ENCODE results near the gene RTF2.
A peak's percentile ranks its signal among the peaks of the same experiment; 100 is the strongest.

The RTF2 gene

GRCh38 chr20:56552911-56553629 is 84.6 kb downstream of the RTF2 start:
- TF ChIP-seq YY1 (IDR thresholded peaks at IDR 0.05; ENCODE audit: low read depth), result no peak
- no peak for TF ChIP-seq NFIC (IDR thresholded peaks at IDR 0.05)
- no peak for TF ChIP-seq ZBTB7A (IDR thresholded peaks at IDR 0.05; ENCODE audit: low read depth)
- no peak for TF ChIP-seq TEAD4 (IDR thresholded peaks at IDR 0.05)
- TF ChIP-seq CREB1 (IDR thresholded peaks at IDR 0.05; ENCODE audit: low read depth), result no peak
- TF ChIP-seq CEBPB (IDR thresholded peaks at IDR 0.05), result no peak
- no peak for TF ChIP-seq REST (IDR thresholded peaks at IDR 0.05; ENCODE audit: low read depth)
- no peak for TF ChIP-seq EGR1 (IDR thresholded peaks at IDR 0.05)
- no peak for TF ChIP-seq MAX (IDR thresholded peaks at IDR 0.05)
- no peak for TF ChIP-seq RAD21 (IDR thresholded peaks at IDR 0.05; ENCODE audit: low read depth)
- TF ChIP-seq TCF12 (IDR thresholded peaks at IDR 0.05; ENCODE audit: low read depth), result no peak
- TF ChIP-seq EP300 (IDR thresholded peaks at IDR 0.05; ENCODE audit: borderline replicate concordance), result no peak
- TF ChIP-seq TAF1 (IDR thresholded peaks at IDR 0.05; ENCODE audit: low read depth), result no peak
- no peak for TF ChIP-seq FOXM1 (IDR thresholded peaks at IDR 0.05; ENCODE audit: borderline replicate concordance, low read depth)
- TF ChIP-seq, protein P1, sequence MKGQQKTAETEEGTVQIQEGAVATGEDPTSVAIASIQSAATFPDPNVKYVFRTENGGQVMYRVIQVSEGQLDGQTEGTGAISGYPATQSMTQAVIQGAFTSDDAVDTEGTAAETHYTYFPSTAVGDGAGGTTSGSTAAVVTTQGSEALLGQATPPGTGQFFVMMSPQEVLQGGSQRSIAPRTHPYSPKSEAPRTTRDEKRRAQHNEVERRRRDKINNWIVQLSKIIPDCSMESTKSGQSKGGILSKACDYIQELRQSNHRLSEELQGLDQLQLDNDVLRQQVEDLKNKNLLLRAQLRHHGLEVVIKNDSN (IDR thresholded peaks at IDR 0.05), result no peak

- peak; percentile 52 for TF ChIP-seq NFIC (IDR thresholded peaks at IDR 0.05)
- TF ChIP-seq TCF12 (IDR thresholded peaks at IDR 0.05; ENCODE audit: low read depth), result 0 out of 2 replicates have a peak, but pooled peaks have one; percentile 25
- TF ChIP-seq TEAD4 (IDR thresholded peaks at IDR 0.05), result peak; percentile 45
- no peak for TF ChIP-seq CREB1 (IDR thresholded peaks at IDR 0.05; ENCODE audit: low read depth)
These were observed 86.4 kb downstream of the RTF2 start for GRCh38 chr20:56554869-56555268.

GRCh38 chr20:56558968-56559367 is 90.5 kb downstream of the RTF2 start:
- TF ChIP-seq RAD21 (IDR thresholded peaks at IDR 0.05; ENCODE audit: low read depth) (no peak), MAX (IDR thresholded peaks at IDR 0.05) (no peak), CEBPB (IDR thresholded peaks at IDR 0.05) (no peak), CREB1 (IDR thresholded peaks at IDR 0.05; ENCODE audit: low read depth) (no peak), EGR1 (IDR thresholded peaks at IDR 0.05) (no peak)
- TF ChIP-seq, protein P1 (IDR thresholded peaks at IDR 0.05), result no peak

DNA sequence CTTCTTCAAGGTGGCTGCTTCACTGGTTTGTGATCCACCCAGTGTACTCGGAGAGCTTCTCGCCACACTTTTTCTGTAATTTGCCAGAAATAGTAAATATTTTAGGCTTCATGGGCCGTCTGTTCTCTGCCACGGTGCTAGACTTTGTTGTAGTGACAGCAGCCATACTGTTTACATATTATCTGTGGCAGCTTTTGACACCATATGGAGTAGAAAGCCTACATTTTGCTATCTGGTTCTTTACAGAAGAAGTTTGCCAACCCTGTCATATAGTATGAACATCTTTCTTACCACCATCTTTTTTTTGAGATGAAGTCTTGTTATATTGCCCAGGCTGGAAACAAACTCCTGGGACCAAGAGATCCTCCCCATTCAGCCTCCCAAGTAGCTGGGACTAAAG is 97.1 kb downstream of the RTF2 start:
- TF ChIP-seq EGR1 (IDR thresholded peaks at IDR 0.05) (no peak), TEAD4 (IDR thresholded peaks at IDR 0.05) (no peak), MAX (IDR thresholded peaks at IDR 0.05) (no peak), REST (IDR thresholded peaks at IDR 0.05; ENCODE audit: low read depth) (no peak), TCF12 (IDR thresholded peaks at IDR 0.05; ENCODE audit: low read depth) (no peak), YY1 (IDR thresholded peaks at IDR 0.05; ENCODE audit: low read depth) (no peak), RAD21 (IDR thresholded peaks at IDR 0.05; ENCODE audit: low read depth) (no peak), ZBTB7A (IDR thresholded peaks at IDR 0.05; ENCODE audit: low read depth) (no peak), FOXM1 (IDR thresholded peaks at IDR 0.05; ENCODE audit: borderline replicate concordance, low read depth) (no peak), EP300 (IDR thresholded peaks at IDR 0.05; ENCODE audit: borderline replicate concordance) (no peak), CEBPB (IDR thresholded peaks at IDR 0.05) (no peak), CREB1 (IDR thresholded peaks at IDR 0.05; ENCODE audit: low read depth) (no peak), TAF1 (IDR thresholded peaks at IDR 0.05; ENCODE audit: low read depth) (no peak), NFIC (IDR thresholded peaks at IDR 0.05) (no peak)
- TF ChIP-seq, protein P1 (IDR thresholded peaks at IDR 0.05), result no peak

- TF ChIP-seq EGR1 (IDR thresholded peaks at IDR 0.05) (no peak), NFIC (IDR thresholded peaks at IDR 0.05) (peak; percentile 39), TEAD4 (IDR thresholded peaks at IDR 0.05) (no peak), EP300 (IDR thresholded peaks at IDR 0.05; ENCODE audit: borderline replicate concordance) (no peak)
- TF ChIP-seq, protein P1 (IDR thresholded peaks at IDR 0.05), result no peak
These were observed 98.2 kb downstream of the RTF2 start for GRCh38 chr20:56566621-56567020.

Data from Ishikawa (cell line).